ENCODE measurements around the gene CEP131.

DNA sequence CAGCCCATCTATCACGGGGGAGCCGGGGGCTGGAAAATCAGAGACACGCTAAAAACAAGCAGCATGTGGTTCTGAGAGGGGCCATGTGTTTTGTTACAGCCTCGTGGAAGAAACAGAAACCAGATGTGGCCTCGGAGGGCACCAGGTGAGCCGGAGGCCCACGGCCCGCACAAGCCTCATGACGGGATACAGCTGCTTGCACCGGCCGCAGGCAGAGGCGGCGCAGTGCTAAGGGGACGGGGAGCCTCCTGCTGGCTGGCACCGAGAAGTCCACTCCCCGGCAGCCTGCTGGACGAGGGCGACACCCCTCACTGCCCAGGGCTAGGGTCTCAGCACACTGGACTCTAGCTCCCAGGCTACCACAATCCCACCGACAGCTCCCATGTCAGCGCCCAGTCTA, 35.5 kb upstream of the CEP131 start:
- no peak for TF ChIP-seq EZH2 (IDR thresholded peaks at IDR 0.05; ENCODE audit: borderline replicate concordance, low read length)
- TF ChIP-seq, protein P1, sequence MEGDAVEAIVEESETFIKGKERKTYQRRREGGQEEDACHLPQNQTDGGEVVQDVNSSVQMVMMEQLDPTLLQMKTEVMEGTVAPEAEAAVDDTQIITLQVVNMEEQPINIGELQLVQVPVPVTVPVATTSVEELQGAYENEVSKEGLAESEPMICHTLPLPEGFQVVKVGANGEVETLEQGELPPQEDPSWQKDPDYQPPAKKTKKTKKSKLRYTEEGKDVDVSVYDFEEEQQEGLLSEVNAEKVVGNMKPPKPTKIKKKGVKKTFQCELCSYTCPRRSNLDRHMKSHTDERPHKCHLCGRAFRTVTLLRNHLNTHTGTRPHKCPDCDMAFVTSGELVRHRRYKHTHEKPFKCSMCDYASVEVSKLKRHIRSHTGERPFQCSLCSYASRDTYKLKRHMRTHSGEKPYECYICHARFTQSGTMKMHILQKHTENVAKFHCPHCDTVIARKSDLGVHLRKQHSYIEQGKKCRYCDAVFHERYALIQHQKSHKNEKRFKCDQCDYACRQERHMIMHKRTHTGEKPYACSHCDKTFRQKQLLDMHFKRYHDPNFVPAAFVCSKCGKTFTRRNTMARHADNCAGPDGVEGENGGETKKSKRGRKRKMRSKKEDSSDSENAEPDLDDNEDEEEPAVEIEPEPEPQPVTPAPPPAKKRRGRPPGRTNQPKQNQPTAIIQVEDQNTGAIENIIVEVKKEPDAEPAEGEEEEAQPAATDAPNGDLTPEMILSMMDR (conservative IDR thresholded peaks at IDR 0.05 in 1 of 2, IDR thresholded peaks at IDR 0.05 in 1 of 2; ENCODE audit: extremely low read depth in 1 of 2, insufficient read depth in 1 of 2, low read depth in 1 of 2, low read length in 2 of 2): no peak

All from mammary epithelial cell (primary cell).